HepG2 (cell line): ENCODE data around the gene SMYD2. TPM values are rescaled to one million over a fixed set of nuclear protein-coding genes. Genes with fewer than 3 reads are reported as not detected.

Source experiments
- GFI1 ChIP-seq: sonication (generic); formaldehyde crosslinking; IDR thresholded peaks from 2 replicates; pipeline ENCODE4 v1.5.0; 2020; ENCODE audit warnings: missing genetic modification reagents, mild to moderate bottlenecking, borderline replicate concordance
- JUND ChIP-seq: sonication (generic); formaldehyde crosslinking; IDR thresholded peaks from 2 replicates; pipeline ENCODE4 v1.8.0; 2022; ENCODE audit warnings: mild to moderate bottlenecking, missing genetic modification reagents
- KLF9 ChIP-seq: IDR thresholded peaks from 2 replicates; pipeline ENCODE4 v1.6.1; 2016; ENCODE audit warnings: low read depth
- LBX2 ChIP-seq: sonication (generic); formaldehyde crosslinking; IDR thresholded peaks from 2 replicates; pipeline ENCODE4 v1.5.0; 2020; ENCODE audit warnings: missing genetic modification reagents, mild to moderate bottlenecking, borderline replicate concordance
- MEIS2 ChIP-seq: sonication (generic); formaldehyde crosslinking; IDR thresholded peaks from 2 replicates; pipeline ENCODE4 v1.9.0; 2021; ENCODE audit warnings: mild to moderate bottlenecking, missing genetic modification reagents
- NFYC ChIP-seq: IDR thresholded peaks from 2 replicates; pipeline ENCODE4 v1.6.1; 2016; ENCODE audit warnings: missing genetic modification reagents, missing compliant biosample characterization
- PREB ChIP-seq: sonication (generic); formaldehyde crosslinking; IDR thresholded peaks from 2 replicates; pipeline ENCODE4 v1.4.0; 2020; ENCODE audit warnings: missing genetic modification reagents
- RARA ChIP-seq: IDR thresholded peaks from 2 replicates; pipeline ENCODE4 v1.6.1; 2016; ENCODE audit warnings: missing genetic modification reagents, missing compliant biosample characterization
- RFXANK ChIP-seq: IDR thresholded peaks from 2 replicates; pipeline ENCODE4 v1.6.1; 2016
- SAP130 ChIP-seq: IDR thresholded peaks from 2 replicates; pipeline ENCODE4 v1.6.1; 2016; ENCODE audit warnings: low read depth
- SMARCC2 ChIP-seq: fragments of 450-650 bp; IDR thresholded peaks from 2 replicates; pipeline ENCODE4 v1.6.1; 2017; ENCODE audit warnings: antibody characterized with exemption, mild to moderate bottlenecking
- TP53 ChIP-seq: sonication (generic); formaldehyde crosslinking; conservative IDR thresholded peaks from 2 replicates; pipeline ENCODE4 v1.4.0; 2020; ENCODE audit warnings: missing genetic modification reagents
- ZFP62 ChIP-seq: sonication (generic); formaldehyde crosslinking; IDR thresholded peaks from 2 replicates; pipeline ENCODE4 v1.4.0; 2020; ENCODE audit warnings: missing genetic modification reagents
- ZNF17 ChIP-seq: sonication (generic); formaldehyde crosslinking; IDR thresholded peaks from 2 replicates; pipeline ENCODE4 v1.5.0; 2020; ENCODE audit warnings: mild to moderate bottlenecking, missing genetic modification reagents
- ZNF329 ChIP-seq: sonication (generic); formaldehyde crosslinking; IDR thresholded peaks from 2 replicates; pipeline ENCODE4 v1.9.0; 2021; ENCODE audit warnings: low read depth, mild to moderate bottlenecking, missing genetic modification reagents
- ZNF382 ChIP-seq: sonication (generic); formaldehyde crosslinking; IDR thresholded peaks from 2 replicates; pipeline ENCODE4 v1.5.0; 2020; ENCODE audit warnings: missing genetic modification reagents, mild to moderate bottlenecking, borderline replicate concordance
- ZNF597 ChIP-seq: sonication (generic); formaldehyde crosslinking; IDR thresholded peaks from 2 replicates; pipeline ENCODE4 v1.5.0; 2020; ENCODE audit warnings: missing genetic modification reagents
- ZNF780A ChIP-seq: sonication (generic); formaldehyde crosslinking; IDR thresholded peaks from 2 replicates; pipeline ENCODE4 v1.8.0; 2022; ENCODE audit warnings: mild to moderate bottlenecking, missing genetic modification reagents, moderate library complexity
- ZNF883 ChIP-seq: sonication (generic); formaldehyde crosslinking; IDR thresholded peaks from 2 replicates; pipeline ENCODE4 v1.5.1; 2020; ENCODE audit warnings: mild to moderate bottlenecking, missing genetic modification reagents; ENCODE audit errors: not compliant biosample characterization
- polyA plus RNA-seq, 8 experiments: library from polyadenylated mRNA; depleted of rRNA in 3 of 8; stranded (reverse) in 7 of 8; unstranded in 1 of 8; fragments of >200 nt; fragmentation: Illumina TruSeq in 4 of 8; extraction: Trizol in 4 of 8; gene quantifications; 2 replicates each; pipeline versions ENCODE4 v1.2.1 to v1.2.3, GENCODE V29; 2011 to 2016; ENCODE audit warnings: low read depth in 4 of 8, missing spikeins in 1 of 8, mixed read lengths in 1 of 8; ENCODE audit not compliant: insufficient read depth in 1 of 8
- total RNA-seq, 5 experiments: library from RNA; depleted of rRNA; stranded (reverse); fragments of >200 nt; fragmentation: Illumina TruSeq; extraction: Trizol; gene quantifications; 2 replicates each; pipeline ENCODE4 v1.2.3, GENCODE V29; 2016; ENCODE audit warnings: low read depth in 1 of 5
- TF ChIP-seq, protein P1 (sequence below): sonication (generic); formaldehyde crosslinking; IDR thresholded peaks from 2 replicates; pipeline ENCODE4 v1.5.0; 2020; ENCODE audit warnings: mild to moderate bottlenecking, missing genetic modification reagents
- TF ChIP-seq, protein P2 (sequence below): sonication (generic); formaldehyde crosslinking; IDR thresholded peaks from 2 replicates; pipeline ENCODE4 v1.4.0; 2020; ENCODE audit warnings: missing genetic modification reagents, borderline replicate concordance

SMYD2 gene
- total and polyA plus RNA-seq, 2 of the 13 experiments (the other 11 are each of a cell fraction or from before 2014, with no cell fraction given) = 72.7 to 139 TPM

GRCh38 chr1:214318956-214319736 is 38.2 kb downstream of the SMYD2 start (continued):
- TF ChIP-seq, protein P1, sequence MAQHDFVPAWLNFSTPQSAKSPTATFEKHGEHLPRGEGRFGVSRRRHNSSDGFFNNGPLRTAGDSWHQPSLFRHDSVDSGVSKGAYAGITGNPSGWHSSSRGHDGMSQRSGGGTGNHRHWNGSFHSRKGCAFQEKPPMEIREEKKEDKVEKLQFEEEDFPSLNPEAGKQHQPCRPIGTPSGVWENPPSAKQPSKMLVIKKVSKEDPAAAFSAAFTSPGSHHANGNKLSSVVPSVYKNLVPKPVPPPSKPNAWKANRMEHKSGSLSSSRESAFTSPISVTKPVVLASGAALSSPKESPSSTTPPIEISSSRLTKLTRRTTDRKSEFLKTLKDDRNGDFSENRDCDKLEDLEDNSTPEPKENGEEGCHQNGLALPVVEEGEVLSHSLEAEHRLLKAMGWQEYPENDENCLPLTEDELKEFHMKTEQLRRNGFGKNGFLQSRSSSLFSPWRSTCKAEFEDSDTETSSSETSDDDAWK (CRISPR knock-in tag) = no peak
- TF ChIP-seq MEIS2 (CRISPR knock-in tag) = no peak
- TF ChIP-seq PREB (CRISPR knock-in tag) = no peak
- TF ChIP-seq TP53 (CRISPR knock-in tag) = no peak
- TF ChIP-seq RFXANK (CRISPR knock-in tag) = no peak
- TF ChIP-seq SMARCC2 = no peak
- TF ChIP-seq KLF9 (CRISPR knock-in tag) = no peak
- no peak for TF ChIP-seq ZNF883
- TF ChIP-seq ZNF382 (CRISPR knock-in tag) = no peak
- TF ChIP-seq ZNF329 (CRISPR knock-in tag) = no peak
- no peak for TF ChIP-seq ZNF597 (CRISPR knock-in tag)
- TF ChIP-seq NFYC (CRISPR knock-in tag) = peak; percentile 67
- TF ChIP-seq RARA (CRISPR knock-in tag) = peak; percentile 41; the same call in 1 of the 2 replicates
- TF ChIP-seq SAP130 = peak; percentile 54; the same call in 1 of the 2 replicates
- no peak for TF ChIP-seq JUND (CRISPR knock-in tag)
- TF ChIP-seq ZFP62 = no peak
- TF ChIP-seq, protein P2, sequence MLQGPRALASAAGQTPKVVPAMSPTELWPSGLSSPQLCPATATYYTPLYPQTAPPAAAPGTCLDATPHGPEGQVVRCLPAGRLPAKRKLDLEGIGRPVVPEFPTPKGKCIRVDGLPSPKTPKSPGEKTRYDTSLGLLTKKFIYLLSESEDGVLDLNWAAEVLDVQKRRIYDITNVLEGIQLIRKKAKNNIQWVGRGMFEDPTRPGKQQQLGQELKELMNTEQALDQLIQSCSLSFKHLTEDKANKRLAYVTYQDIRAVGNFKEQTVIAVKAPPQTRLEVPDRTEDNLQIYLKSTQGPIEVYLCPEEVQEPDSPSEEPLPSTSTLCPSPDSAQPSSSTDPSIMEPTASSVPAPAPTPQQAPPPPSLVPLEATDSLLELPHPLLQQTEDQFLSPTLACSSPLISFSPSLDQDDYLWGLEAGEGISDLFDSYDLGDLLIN (CRISPR knock-in tag) = no peak
- TF ChIP-seq GFI1 = no peak
- no peak for TF ChIP-seq ZNF780A
- no peak for TF ChIP-seq LBX2 (CRISPR knock-in tag)
- TF ChIP-seq ZNF17 (CRISPR knock-in tag) = no peak
